NCI-H526 treated with DMSO at 0.1 percent for 48 hours (cell line): ENCODE data around the gene PHACTR2.
"Not testable (repeated sequence)": the region's sequence is repeated elsewhere in the genome, so short reads cannot be mapped to it uniquely, and the experiment has no call there.

ENCODE experiments used
- DNase-seq: peaks from one replicate; lab custom pipeline; 2025; lab: John Stamatoyannopoulos, UW

PHACTR2 gene

DNA sequence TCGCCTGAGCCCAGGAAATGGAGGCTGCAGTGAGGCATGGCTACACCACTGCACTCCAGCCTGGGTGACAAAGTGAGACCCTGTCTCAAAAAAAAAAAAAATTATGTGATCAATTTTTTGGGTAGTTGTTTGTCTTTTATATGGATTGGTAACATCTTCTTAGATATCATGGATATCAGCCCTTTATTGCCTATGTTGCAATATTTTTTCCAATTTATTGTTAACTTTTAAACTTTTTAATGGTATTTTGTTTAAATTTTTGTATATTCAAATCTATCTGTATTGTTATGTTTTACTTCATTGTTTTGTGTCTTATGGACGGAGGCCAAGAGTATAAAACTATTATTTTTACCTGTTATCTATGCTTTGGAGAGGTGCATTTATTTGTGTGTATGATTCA is 133.0 kb downstream of the PHACTR2 start:
- no peak for DNase-seq

DNA sequence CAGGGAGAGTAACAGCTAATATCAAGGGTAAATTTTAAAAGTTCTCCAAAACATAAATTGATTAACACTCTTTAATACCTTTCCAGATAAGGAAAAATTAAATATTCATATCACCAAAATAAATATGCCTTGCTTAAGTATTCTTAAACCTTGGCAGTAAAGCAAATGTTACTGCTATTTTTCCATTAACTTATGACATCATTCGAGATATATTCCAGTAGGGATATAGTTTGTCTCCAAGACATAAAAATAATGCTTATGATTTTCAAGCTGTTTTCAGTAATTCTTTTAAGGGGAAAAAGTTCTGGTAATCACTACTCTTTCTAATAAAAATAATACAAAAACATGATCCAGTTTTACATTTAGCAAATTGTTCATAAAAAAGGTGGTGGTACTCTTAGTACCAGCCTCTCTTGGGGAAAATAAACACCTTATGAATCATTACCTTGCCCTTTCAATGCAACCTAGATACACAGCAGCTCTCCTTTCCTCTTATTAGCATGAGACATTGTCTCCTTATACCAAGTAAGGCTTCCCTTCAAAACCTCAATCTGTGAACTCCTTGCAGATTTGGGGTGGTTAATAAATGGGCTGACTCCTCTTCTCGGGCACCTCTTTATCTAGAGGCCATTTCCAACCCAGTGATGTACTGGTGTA is 133.9 kb downstream of the PHACTR2 start:
- no peak for DNase-seq

DNA sequence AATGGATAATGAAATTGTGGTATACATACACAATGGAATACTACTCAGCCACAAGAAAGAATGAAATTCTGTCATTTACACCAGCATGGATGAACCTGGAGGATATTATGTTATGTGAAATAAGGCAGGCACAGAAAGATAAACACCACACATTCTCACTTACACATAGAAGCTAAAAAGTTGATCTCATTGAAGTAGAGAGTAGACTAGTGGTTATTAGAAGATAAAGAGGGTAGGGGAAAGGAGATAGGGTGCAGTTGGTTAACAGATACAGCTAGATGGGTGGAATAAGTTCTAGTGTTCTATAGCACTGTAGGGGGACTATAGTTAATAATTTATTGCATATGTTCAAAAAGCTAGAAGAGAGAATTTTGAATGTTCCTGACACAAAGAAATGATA is 139.9 kb downstream of the PHACTR2 start:
- no peak for DNase-seq

DNA sequence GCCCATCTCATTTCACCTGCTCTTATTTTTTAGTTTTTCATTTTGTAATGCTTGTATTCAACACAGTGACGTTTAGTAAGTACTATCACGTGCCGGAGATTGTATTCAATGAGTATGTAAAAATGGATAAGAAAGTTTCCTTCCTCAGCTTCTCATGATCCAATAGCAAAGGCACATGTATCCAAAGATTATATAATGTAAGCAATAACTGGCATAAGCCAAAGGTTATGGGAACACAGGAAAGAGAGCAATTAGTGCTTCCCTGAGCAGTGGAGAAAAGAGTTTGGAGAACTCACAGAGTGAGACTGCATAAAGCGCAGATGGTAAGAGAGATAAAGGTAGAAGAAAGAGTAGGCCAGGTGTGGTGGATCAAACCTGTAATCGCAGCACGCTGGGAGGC is 143.6 kb downstream of the PHACTR2 start:
- DNase-seq = no peak

DNA sequence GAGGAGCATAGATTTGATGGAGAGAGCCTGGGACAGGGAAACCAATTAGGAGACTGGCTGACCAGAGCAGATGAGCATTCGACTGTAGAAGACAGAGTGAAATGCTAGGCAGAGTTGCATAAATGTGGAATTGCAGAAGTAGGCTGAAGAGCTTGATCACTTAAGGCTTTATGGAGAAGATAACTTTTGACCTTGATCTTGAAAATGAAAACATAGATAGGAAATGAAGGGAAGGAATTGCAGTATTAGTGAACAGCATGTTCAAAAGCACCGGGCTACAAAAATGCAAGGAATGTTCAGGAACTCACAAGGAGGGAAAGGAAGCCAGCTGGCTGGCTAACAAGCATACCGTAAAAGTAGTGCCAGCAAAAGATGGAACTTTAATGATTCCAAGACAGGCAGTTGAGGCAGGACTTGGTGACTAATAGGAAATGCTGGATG is 144.8 kb downstream of the PHACTR2 start:
- DNase-seq = no peak

DNA sequence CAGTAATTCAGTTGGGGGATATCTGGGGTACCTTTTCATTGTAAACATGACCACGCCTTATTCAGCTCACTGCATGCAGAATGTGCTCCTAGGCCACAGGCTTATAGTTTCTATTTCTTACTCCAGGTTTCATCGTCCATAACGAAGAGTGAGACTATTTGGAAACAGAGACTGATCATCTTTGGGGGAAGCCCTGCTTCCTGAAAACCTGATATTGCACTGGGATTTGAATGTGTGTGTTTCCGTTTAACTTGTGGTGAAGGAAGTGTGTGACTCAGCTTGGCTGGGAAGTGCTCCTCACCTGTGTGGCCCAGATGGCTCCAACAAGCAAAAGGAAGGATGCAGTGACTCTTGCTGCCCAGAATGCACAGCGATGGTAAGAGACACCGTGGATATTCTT is 145.8 kb downstream of the PHACTR2 start:
- DNase-seq = no peak

DNA sequence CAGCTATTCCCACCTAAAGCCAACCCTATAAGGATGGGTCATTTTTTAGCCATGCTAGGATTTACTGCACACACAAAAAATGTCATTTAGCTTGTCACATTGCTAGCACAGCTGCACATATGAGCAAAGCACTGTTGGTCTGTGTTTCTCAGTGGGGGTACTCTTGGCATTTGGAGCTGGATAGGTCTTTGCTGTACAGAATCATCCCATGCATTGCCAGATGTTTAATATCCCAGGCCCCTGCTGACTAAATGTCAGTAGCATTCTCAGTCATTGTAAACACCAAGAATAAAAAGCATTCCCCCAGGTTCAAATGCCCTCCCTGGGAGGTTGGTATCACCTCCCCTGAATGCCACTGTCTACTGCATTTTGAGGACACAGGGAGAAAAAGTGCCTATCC is 150.8 kb downstream of the PHACTR2 start:
- DNase-seq = no peak

DNA sequence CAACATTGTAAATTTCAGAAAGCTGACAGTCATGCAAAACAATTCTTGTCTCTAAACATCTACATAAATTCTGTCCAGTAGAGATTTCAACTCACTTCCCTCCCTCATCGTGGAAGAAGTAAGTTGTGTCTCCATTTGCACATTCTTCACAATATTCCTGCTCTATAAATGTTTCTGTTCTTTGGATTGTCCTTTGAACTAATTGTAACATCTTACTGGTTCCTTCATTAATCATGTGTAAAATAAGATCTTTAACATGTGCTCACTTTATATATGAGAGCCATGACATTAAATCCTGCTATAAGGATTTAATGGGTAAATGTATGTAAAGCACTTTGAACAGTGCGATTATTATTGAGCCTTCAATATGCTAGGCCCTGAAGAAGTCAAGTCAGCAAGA is 158.4 kb downstream of the PHACTR2 start:
- no peak for DNase-seq

DNA sequence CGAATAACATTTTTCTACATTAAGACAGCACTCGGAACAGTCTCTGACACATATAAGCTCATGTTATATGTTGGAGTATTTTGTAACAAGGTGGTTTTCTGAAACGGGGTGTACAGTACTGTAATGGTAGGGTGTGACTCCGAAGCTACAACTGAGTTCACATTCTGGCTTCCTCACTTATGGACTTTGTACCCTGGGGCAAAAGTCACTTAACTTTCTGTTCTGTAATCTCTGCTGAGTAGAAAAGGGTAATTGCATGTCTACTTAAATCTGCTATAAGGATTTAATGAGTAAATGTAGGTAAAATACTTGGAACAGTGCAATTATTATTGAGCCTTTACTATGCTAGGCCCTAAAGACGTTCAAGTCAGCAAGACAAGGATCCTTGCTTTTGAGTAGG is 160.6 kb downstream of the PHACTR2 start:
- DNase-seq = no peak

DNA sequence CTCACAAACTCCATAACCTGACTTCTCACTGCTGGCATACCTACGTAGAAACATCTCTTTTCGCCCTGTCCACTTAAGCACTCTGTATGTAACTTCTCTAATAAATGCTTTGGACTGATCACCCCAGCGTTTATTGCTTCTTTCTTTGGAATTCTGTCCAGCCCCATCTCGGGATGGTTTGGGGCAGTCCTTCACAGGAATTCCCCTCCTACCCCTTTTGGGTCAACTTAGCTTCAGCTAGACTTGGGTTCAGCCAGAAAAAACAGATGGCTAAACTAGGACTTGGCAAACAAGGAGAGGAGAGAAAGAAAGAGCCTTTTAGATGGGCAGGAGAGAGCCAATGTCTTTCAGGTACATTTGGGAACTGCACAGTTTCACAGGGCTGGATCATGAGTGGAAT is 161.4 kb downstream of the PHACTR2 start:
- DNase-seq = no peak

DNA sequence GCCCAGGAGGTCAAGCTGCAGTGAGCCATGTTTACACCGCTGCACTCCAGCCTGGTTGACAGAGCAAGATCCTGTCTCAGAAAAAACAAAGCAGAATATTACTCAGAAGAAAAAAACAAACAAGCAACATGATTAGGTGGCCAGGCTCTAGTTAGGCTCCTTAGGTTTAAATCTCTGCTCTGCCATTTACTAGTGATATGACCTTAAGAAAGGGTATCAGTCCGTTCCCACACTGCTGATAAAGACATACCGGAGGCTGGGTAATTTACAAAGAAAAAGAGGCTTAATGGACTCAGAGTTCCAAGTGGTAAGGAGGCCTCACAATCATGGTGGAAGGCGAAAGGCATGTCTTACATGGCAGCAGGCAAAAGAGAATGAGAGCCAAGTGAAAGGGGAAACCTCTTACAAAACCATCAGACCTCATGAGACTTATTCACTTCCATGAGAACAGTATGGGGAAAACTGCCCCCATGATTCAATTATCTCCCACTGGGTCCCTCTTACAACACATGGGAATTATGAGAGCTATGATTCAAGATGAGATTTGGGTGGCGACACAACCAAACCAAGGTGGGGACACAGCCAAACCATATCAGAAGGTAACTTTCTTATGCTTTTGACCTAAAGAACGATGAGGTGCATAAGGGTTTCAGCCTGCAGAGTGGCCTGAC is 163.0 kb downstream of the PHACTR2 start:
- DNase-seq = no peak

DNA sequence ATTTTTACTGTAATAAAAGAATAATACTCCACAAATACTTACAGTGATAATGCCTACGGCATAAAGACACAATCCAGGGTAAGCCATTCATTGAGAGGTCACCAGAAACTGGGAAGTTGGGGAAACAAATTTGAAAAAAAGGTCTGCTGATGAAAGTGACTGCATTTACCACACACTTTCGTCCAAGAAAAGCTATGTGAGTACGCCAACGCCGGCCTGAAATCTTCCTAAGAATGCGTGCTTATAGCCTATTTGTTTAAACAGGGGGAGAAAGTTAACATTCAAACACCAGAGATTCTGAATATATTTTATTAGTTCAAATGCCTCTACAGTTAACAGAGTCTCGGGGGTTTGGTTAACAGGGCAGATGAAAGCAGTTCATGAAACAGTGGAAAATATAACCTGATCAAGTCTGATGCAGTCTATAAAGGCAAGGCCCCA is 164.7 kb downstream of the PHACTR2 start:
- DNase-seq = no peak

DNA sequence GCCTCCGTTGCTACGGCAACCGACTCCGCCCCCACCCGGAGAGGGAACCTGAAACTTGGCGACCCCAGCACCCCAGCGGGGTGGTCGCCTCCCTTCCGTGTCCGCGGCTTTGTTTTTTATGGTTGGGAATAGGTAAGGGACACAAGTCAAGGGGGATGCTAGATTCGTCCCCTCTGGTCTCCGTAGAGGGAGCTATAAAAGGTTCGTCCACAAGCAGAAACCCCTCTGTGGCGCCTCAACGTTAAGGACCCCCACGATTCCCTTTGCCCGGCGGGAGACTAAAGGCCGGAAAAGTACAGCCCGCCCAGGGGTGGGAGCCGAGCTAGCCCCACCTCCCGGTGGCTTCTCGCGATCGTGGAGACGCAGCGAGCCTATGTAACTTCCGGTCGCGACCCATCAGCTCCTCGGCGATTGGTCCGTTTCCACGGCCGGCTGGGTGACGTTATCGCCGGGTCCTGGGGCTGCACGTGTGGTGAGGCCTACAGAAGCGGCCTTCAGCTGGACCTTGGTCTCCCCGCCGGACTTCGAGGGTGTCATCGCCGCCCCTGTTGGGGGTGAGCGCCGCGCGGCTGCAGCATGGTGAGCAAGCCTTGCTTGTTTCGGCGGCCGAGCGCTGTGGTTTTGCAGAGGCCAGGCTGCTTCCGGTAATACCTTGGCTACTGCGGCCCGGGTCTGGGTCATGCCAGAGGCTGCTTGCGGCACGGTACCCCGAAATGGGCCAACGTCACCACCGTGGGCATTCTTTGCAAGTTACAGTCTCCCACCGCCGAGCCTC is 165.3 kb downstream of the PHACTR2 start, which contains the start of gene LTV1:
Gene LTV1, plus strand, starts transcription at position 437 of the 775 bp plus-strand sequence. Its CDS starts 140 bp downstream, at position 577.
- DNase-seq = peak; percentile 89

DNA sequence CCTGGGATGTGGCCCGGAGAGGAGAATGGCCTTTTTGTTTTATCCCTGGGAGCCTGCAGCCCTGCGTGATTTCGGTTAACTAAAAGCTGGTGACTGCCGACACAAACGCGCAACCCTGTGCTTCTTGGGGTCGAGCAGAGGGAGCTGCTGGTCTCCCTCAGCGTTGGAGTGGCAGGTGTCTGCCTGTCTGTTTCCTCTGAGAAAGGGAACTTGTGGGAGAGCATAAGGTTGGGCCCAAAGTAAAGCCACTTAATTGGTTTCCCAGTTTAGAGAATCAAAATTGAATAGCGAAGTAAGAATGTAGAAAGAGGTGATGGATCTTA is 165.9 kb downstream of the PHACTR2 start:
- DNase-seq = no peak

DNA sequence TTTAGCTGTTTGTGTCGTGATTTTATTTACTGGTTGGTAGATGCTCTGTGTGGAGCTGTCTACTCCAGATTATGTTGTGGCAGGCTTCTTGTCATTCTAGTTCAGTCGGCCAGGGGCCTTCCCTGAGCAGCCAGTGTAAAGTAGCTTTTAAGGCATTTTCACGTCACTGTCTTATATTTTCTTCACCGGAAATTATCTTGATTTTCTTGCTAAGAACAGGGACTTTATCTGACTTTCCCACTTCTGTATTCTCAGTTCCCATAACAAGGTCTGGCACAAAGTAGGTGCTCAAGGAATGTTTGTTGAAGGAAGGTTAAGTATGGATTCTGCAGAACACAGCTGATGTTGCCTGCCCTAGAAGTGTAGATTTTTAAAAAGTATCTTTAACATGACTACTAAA is 166.2 kb downstream of the PHACTR2 start:
- DNase-seq = no peak

DNA sequence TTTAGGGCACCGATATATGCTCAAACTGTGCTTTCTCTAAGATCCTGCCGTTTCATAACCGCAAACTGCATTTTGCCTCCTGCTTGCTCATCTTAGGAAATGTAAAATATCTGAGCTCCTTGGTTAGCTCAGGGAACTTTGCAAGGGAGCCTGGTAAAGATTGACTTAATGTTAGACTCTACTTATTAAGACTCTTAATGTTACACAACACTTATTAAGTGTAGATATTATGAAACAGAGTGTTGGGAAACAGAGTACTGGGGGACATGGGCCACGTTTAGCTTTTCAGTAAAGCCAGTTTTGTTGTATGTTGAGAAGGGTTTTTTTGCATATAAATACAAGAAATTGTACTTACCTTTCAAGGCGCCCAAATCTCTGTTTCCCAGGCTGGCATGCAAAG is 167.3 kb downstream of the PHACTR2 start:
- DNase-seq = no peak

DNA sequence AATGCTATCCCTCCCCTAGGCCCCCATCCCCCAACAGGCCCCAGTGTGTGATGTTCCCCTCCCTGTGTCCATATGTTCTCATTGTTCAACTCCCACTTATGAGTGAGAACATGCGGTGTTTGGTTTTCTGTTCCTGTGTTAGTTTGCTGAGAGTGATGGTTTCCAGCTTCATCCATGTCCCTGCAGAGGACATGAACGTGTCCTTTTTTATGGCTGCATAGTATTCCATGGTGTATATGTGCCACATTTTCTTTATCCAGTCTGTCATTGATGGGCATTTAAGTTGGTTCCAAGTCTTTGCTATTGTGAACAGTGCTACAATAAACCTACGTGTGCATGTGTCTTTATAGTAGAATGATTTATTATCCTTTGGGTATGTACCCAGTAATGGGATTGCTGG is 173.9 kb downstream of the PHACTR2 start:
- not testable (repeated sequence) for DNase-seq

DNA sequence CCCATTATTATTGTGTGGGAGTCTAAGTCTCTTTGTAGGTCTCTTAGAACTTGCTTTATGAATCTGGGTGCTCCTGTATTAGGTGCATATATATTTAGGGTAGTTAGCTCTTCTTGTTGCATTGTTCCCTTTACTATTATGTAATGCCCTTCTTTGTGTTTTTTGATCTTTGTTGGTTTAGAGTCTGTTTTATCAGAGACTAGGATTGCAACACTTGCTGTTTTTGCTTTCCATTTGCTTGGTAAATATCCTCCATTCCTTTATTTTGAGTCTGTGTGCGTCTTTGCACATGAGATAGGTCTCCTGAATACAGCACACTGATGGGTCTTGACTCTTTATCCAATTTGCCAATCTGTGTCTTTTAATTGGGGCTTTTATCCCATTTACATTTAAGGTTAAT is 177.3 kb downstream of the PHACTR2 start:
- DNase-seq = not testable (repeated sequence)

DNA sequence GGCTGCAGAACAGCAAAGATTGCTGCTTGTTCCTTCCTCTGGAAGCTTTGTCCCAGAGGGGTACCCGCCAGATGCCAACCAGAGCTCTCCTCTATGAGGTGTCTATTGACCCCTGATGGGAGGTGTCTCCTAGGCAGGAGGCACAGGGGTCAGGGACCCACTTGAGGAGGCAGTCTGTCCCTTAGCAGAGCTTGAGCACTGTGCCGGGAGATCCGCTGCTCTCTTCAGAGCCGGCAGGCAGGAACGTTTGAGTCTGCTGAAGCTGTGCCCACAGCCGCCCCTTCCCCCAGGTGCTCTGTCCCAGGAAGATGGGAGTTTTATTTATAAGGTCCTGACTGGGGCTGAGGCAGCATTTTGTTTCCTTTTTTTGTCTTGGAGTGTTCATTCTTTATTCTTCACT is 179.0 kb downstream of the PHACTR2 start:
- DNase-seq = not testable (repeated sequence)

DNA sequence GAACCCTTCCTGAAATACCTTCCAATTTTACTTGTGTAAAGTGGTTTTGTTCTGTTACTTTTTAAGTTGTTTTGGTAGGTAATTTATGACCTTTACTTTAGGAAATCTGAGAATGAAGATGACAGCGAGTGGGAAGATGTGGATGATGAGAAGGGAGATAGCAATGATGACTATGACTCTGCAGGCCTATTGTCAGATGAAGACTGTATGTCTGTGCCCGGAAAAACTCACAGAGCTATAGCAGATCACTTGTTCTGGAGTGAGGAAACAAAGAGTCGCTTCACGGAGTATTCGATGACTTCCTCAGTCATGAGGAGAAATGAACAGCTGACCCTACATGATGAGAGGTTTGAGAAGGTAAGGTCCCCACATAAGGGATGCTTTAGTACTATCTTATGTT is 179.9 kb downstream of the PHACTR2 start:
- no peak for DNase-seq

DNA sequence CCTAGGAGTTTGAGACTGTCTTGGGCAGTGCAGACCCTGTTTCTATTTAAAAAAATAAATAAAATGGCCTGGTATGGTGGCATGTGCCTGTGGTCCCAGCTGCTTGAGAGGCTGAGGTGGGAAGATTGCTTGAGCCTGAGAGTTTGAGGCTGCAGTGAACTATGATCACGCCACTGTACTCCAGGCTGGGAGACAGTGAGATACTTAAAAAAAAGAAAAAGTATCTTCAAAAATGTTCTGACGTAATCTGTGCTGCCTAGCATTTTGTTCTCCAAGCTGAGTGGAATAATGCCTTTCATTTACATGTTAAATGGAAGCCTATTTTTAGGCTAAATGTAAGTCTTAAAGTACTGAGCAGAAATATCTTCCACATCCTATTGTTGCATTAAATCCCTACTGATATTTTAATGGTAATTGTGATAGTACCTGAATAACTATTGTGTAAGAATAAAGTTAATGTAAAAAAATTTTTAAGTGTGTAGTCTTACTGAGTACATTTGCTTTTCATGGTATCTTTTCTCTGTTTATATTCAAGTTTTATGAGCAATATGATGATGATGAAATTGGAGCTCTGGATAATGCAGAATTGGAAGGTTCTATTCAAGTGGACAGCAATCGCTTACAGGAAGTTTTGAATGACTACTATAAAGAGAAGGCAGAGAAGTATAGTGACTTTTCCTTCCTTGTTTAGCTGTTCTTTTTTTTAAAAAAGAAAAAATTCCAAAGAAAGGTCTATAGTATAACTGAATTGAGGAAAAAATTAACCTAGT is 182.3 kb downstream of the PHACTR2 start:
- no peak for DNase-seq

DNA sequence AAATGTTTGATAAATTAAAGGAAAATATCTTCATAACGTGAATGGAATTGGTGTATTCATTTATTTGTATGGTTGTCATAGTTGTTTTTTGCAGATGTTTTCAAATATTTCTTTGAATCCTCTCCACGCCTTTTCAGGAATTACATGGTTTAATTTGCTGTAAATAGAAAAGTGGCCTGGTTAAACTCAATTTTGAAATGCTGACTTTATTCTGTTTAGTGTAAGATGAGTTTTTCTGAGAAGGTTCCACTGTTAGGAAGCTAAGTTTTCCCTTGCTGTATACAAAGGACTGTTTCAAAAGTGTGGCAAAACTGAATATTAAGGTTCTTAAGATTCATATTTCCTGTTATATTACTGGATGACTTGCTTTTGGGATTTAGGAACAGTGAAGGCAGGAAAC is 186.0 kb downstream of the PHACTR2 start:
- DNase-seq = no peak
